SH-SY5Y (cell line): Measurements from ENCODE around the gene PLP2.

Source experiments
- GATA2 ChIP-seq: IDR thresholded peaks from 2 replicates; pipeline ENCODE4 v1.6.1; 2011; ENCODE audit warnings: mild to moderate bottlenecking, low read depth, low read length
- GATA3 ChIP-seq: IDR thresholded peaks from 2 replicates; pipeline ENCODE4 v1.6.1; 2011; ENCODE audit warnings: low read depth, mild to moderate bottlenecking, low read length, moderate library complexity

Gene PLP2

GRCh38 chrX:49177873-49178480, 6.3 kb downstream of the PLP2 start:
- no peak for TF ChIP-seq GATA2
- TF ChIP-seq GATA3 = no peak

- TF ChIP-seq GATA2 = no peak
- no peak for TF ChIP-seq GATA3
Measured at GRCh38 chrX:49178537-49178936, 6.8 kb downstream of the PLP2 start.

GRCh38 chrX:49179358-49179757, 7.7 kb downstream of the PLP2 start:
- TF ChIP-seq GATA2 = no peak
- no peak for TF ChIP-seq GATA3

- TF ChIP-seq GATA2 (no peak), GATA3 (no peak)
Measured at GRCh38 chrX:49183701-49184281, 12.1 kb downstream of the PLP2 start.

GRCh38 chrX:49184294-49185281, 12.9 kb downstream of the PLP2 start:
- TF ChIP-seq GATA2 (no peak), GATA3 (no peak)

DNA sequence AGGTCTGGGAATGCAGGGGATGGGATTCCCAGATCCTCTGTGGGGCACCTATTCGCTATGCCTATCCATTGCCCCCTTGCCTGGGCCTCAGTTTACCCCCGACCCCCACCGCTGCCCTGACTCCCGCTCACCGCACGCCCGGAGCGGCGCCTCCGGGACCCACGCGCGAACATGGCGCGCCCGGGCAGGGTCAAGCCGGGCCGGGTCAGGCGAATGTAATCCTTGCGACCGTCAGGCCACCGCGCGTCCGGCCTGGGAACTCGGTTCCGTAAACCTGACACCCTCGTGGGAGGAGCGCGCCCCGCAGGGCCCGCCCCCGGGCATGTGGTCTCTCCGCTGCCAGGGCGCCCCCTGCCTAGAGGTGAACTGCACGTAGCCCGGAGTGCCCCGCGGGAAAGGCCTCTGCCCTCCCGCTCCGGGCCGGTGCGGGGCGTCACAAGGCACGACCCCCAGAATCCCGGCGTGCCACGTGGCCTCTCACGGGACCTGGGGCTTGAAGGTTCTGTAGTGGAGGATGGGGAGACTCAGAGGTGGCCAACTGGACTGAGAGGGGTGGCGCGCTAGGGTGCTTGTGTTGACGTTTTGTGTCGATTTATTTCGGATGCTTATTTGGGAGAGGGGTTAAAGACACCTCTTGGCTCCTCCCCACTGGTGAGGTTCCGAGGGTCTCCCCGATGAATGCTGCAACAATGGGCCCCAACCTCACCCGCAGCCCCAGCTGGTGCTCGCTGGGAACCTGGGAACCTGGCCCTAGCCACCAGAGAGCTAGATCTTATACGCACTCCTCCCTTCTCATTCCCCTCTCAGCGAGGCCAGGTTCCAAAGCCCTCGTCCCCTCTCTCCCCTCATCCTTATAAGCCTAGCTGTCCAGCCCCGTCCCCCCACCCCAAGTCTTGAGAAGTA, 14.7 kb downstream of the PLP2 start, which contains the start of gene PRICKLE3:
TSS of gene PRICKLE3 (minus strand) at position 249 of the 903 bp plus-strand sequence. CDS start at position 173, 76 bp downstream.
- TF ChIP-seq GATA3 = no peak

DNA sequence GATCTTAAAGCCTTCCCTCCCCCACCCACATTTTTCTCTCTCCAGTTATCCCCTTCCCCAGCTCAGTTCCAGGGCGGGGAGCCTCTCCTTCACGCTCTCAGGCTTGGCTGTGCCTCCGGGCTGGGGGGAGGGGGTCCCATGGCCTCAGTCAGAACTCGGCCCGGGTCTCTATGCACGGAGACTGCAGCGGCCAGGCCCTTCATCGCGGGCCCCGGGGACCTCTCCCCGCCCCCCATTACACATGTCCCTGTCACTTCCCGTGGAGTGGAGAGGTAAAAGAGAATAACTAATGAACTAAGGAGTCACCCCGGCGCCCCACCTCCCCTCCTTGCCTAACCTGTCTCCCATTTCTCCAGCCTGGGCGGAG, 15.3 kb downstream of the PLP2 start:
- no peak for TF ChIP-seq GATA2
- TF ChIP-seq GATA3 = no peak

GRCh38 chrX:49187526-49187925, 15.8 kb downstream of the PLP2 start:
- TF ChIP-seq GATA2 (no peak), GATA3 (no peak)

DNA sequence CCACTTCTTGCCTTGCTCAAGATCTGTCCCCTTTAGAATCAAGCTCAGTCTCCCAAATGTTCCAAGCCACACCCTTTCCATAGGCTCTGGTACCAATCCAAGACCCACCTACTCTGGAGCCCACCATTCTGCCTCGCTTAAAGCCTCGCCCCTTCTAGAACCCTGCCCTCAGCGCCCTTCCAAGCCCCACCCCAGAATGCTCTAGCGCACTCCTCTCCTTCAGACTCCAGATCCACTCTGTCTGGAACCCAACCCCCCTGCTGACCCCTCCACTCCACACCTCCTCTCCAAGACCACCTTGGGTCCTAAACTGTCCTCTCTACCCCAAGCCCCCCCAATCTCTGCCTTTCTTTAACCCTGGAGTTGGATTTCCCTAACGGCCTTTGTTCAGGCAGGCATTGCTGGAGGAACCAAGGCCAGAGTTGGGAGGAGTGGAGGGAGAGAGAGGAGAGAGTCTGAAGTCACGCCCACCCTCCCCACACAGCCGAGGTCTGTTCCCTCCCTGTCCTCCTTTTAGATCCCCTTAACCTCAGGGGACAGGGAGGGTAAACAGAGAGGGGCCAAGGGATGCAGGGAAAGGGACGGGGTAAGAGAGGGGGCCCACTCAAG, 16.9 kb downstream of the PLP2 start:
- TF ChIP-seq GATA2 = no peak
- TF ChIP-seq GATA3 = no peak

- TF ChIP-seq GATA3 (no peak), GATA2 (no peak)
Measured at GRCh38 chrX:49189606-49190005, 17.9 kb downstream of the PLP2 start.

- TF ChIP-seq GATA2 = no peak
- no peak for TF ChIP-seq GATA3
Measured at GRCh38 chrX:49190821-49191573, 19.3 kb downstream of the PLP2 start.

- no peak for TF ChIP-seq GATA3
- no peak for TF ChIP-seq GATA2
Measured at GRCh38 chrX:49191574-49192011, 19.9 kb downstream of the PLP2 start.
